HCT116 (cell line): Measurements from ENCODE around the gene TMEM60. TPM values are rescaled to one million over a fixed set of nuclear protein-coding genes. Genes with fewer than 3 reads are reported as not detected.

Experiments used
- ATAC-seq: fragments of 200-7000 bp; cut with Tn5 transposase; 2 replicates; pipeline ENCODE4 v1.9.1; 2020; ENCODE audit warnings: mild to moderate bottlenecking, moderate library complexity
- BruUV-seq: library from RNA; stranded (reverse); fragments of 400-500 nt; replicated peaks from 2 replicates; lab custom pipeline; 2021; lab: Mats Ljungman, UMichigan
- CTCF ChIA-PET: fragments of 300-600 bp; sonication (Branson Sonifier 250); formaldehyde crosslinking; loops from one replicate; lab custom pipeline; 2021; ENCODE audit warnings: antibody characterized with exemption; lab: Charles Lee
- POLR2A ChIA-PET: fragments of 300-600, 350-600 bp; sonication (Branson Sonifier 250); formaldehyde crosslinking; loops from one replicate; lab custom pipeline; 2021; ENCODE audit warnings: antibody characterized with exemption; lab: Charles Lee
- RAD21 ChIA-PET, 2 experiments: fragments of 300-600 bp; sonication (Branson Sonifier 250); formaldehyde crosslinking; loops; one replicate each; lab custom pipeline; 2023; ENCODE audit warnings: low total read pairs in 2 of 2; ENCODE audit not compliant: uncharacterized antibody in 2 of 2, unreplicated experiment in 2 of 2, low non-redundant PET in 1 of 2; lab: Charles Lee
- DNase-seq: peaks from one replicate; pipeline ENCODE4 v3.0.0-alpha.2; 2010; ENCODE audit warnings: low read depth, low spot score
- H2AFZ ChIP-seq: fragments of 200-600 bp; shearing (Covaris generic), sonication (generic); 2 replicates; pipeline ENCODE4 v1.6.1; 2017; ENCODE audit warnings: low read depth, mixed run types, mixed read lengths, antibody characterized with exemption, low read length; ENCODE audit not compliant: poor library complexity, severe bottlenecking
- H3K27ac ChIP-seq: 2 replicates; pipeline ENCODE4 v1.5.1; 2012; ENCODE audit warnings: low read depth, low read length
- H3K27me3 ChIP-seq: fragments of 200-600 bp; sonication (generic); 2 replicates; pipeline ENCODE4 v1.6.1; 2016; ENCODE audit warnings: mixed run types, low read length, mixed read lengths; ENCODE audit not compliant: insufficient read depth
- H3K36me3 ChIP-seq, 2 experiments: fragments of 200-500 bp in 1 of 2; fragments of 200-600 bp in 1 of 2; sonication (Bioruptor generic) in 1 of 2; sonication (generic) in 1 of 2; 2 replicates each; pipeline versions ENCODE4 v1.5.1 to v1.6.1; 2014 to 2016; ENCODE audit warnings: low read length in 2 of 2, inconsistent platforms in 1 of 2, mixed read lengths in 1 of 2, mixed run types in 1 of 2; ENCODE audit not compliant: insufficient read depth in 2 of 2, control insufficient read depth in 1 of 2
- H3K4me1 ChIP-seq, 2 experiments: fragments of 200-600 bp in 1 of 2; sonication (generic) in 1 of 2; 2 replicates each; pipeline versions ENCODE4 v1.5.1 to v1.6.1; 2012 to 2017; ENCODE audit warnings: low read length in 2 of 2, inconsistent platforms in 1 of 2, mild to moderate bottlenecking in 1 of 2, mixed read lengths in 1 of 2, mixed run types in 1 of 2, moderate library complexity in 1 of 2; ENCODE audit not compliant: insufficient read depth in 2 of 2, control insufficient read depth in 1 of 2
- H3K4me2 ChIP-seq: fragments of 200-600 bp; sonication (generic); 2 replicates; pipeline ENCODE4 v1.6.1; 2017; ENCODE audit warnings: mixed run types, low read length, mixed read lengths
- H3K4me3 ChIP-seq, 2 experiments: fragments of 200-600 bp in 1 of 2; sonication (generic) in 1 of 2; replicated peaks in 1 of 2; 2 replicates each; pipeline ENCODE4 v1.5.1; 2011 to 2016; ENCODE audit warnings: low read length in 2 of 2, control low read depth in 1 of 2, low read depth in 1 of 2, mild to moderate bottlenecking in 1 of 2, mixed read lengths in 1 of 2, mixed run types in 1 of 2
- H3K79me2 ChIP-seq: fragments of 200-600 bp; sonication (generic); 2 replicates; pipeline ENCODE4 v1.6.1; 2017; ENCODE audit warnings: mild to moderate bottlenecking, mixed run types, low read length, moderate library complexity, mixed read lengths; ENCODE audit not compliant: insufficient read depth
- H3K9ac ChIP-seq: fragments of 200-600 bp; sonication (generic); 2 replicates; pipeline ENCODE4 v1.6.1; 2016; ENCODE audit warnings: low read length, mixed read lengths
- H3K9me2 ChIP-seq: fragments of 200-600 bp; sonication (generic), shearing (Covaris generic); 2 replicates; pipeline ENCODE4 v1.6.1; 2017; ENCODE audit warnings: mixed run types, mild to moderate bottlenecking, moderate library complexity; ENCODE audit not compliant: insufficient read depth
- H3K9me3 ChIP-seq, 2 experiments: fragments of 200-500 bp in 1 of 2; fragments of 200-600 bp in 1 of 2; sonication (Bioruptor generic) in 1 of 2; sonication (generic) in 1 of 2; 2 replicates each; pipeline ENCODE4 v1.6.1; 2014 to 2017; ENCODE audit warnings: low read length in 2 of 2, mixed read lengths in 2 of 2, inconsistent platforms in 1 of 2, low read depth in 1 of 2, mild to moderate bottlenecking in 1 of 2, mixed run types in 1 of 2, moderate library complexity in 1 of 2; ENCODE audit not compliant: control insufficient read depth in 1 of 2, insufficient read depth in 1 of 2
- H4K20me1 ChIP-seq: fragments of 200-600 bp; sonication (generic), shearing (Covaris generic); 2 replicates; pipeline ENCODE4 v1.6.1; 2017; ENCODE audit warnings: mixed run types, mild to moderate bottlenecking, moderate library complexity; ENCODE audit not compliant: insufficient read depth
- ATF3 ChIP-seq: IDR thresholded peaks from 2 replicates; pipeline ENCODE4 v1.6.1; 2012
- CBX3 ChIP-seq: IDR thresholded peaks from 2 replicates; pipeline ENCODE4 v1.6.1; 2012; ENCODE audit warnings: low read depth
- CEBPB ChIP-seq: IDR thresholded peaks from 2 replicates; pipeline ENCODE4 v1.6.1; 2012; ENCODE audit warnings: low read depth
- EGR1 ChIP-seq: IDR thresholded peaks from 2 replicates; pipeline ENCODE4 v1.6.1; 2012; ENCODE audit warnings: low read depth
- ELF1 ChIP-seq: IDR thresholded peaks from 2 replicates; pipeline ENCODE4 v1.6.1; 2012; ENCODE audit warnings: low read depth, borderline replicate concordance
- EZH2 ChIP-seq: fragments of 200-600 bp; sonication (generic); IDR thresholded peaks from 2 replicates; pipeline ENCODE4 v1.6.1; 2017; ENCODE audit warnings: antibody characterized with exemption, mixed run types
- EZH2phosphoT487 ChIP-seq: fragments of 200-600 bp; IDR thresholded peaks from 2 replicates; pipeline ENCODE4 v1.6.1; 2018; ENCODE audit warnings: antibody characterized with exemption, borderline replicate concordance
- FOSL1 ChIP-seq: IDR thresholded peaks from 2 replicates; pipeline ENCODE4 v1.6.1; 2012; ENCODE audit warnings: low read depth
- JUND ChIP-seq: IDR thresholded peaks from 2 replicates; pipeline ENCODE4 v1.6.1; 2012
- MAX ChIP-seq: IDR thresholded peaks from 2 replicates; pipeline ENCODE4 v1.6.1; 2012
- POLR2A ChIP-seq: IDR thresholded peaks from 2 replicates; pipeline ENCODE4 v1.7.0; 2011; ENCODE audit warnings: borderline replicate concordance; ENCODE audit not compliant: insufficient read depth, insufficient read length; ENCODE audit errors: extremely low read depth
- SIN3A ChIP-seq: IDR thresholded peaks from 2 replicates; pipeline ENCODE4 v1.6.1; 2012; ENCODE audit warnings: low read depth
- SP1 ChIP-seq: IDR thresholded peaks from 2 replicates; pipeline ENCODE4 v1.6.1; 2012; ENCODE audit warnings: low read depth
- SRF ChIP-seq: IDR thresholded peaks from 2 replicates; pipeline ENCODE4 v1.6.1; 2012; ENCODE audit warnings: low read depth
- TCF7L2 ChIP-seq: IDR thresholded peaks from 2 replicates; pipeline ENCODE4 v1.7.0; 2011; ENCODE audit warnings: borderline replicate concordance, inconsistent platforms; ENCODE audit not compliant: insufficient read depth, insufficient read length; ENCODE audit errors: extremely low read depth
- YY1 ChIP-seq: IDR thresholded peaks from 2 replicates; pipeline ENCODE4 v1.6.1; 2011; ENCODE audit warnings: low read length, low read depth, moderate library complexity, mild to moderate bottlenecking; ENCODE audit not compliant: insufficient replicate concordance; ENCODE audit errors: extremely low read depth
- ZBTB33 ChIP-seq: IDR thresholded peaks from 2 replicates; pipeline ENCODE4 v1.6.1; 2011; ENCODE audit warnings: mild to moderate bottlenecking, low read length, moderate library complexity; ENCODE audit not compliant: insufficient replicate concordance; ENCODE audit errors: extremely low read depth
- ZNF274 ChIP-seq: fragments of 200-500 bp; sonication (Bioruptor generic); IDR thresholded peaks from 2 replicates; pipeline ENCODE4 v1.6.1; 2014; ENCODE audit warnings: mild to moderate bottlenecking, low read depth, low read length, inconsistent platforms
- intact Hi-C: fragments of 100-400 bp; cut with micrococcal nuclease; formaldehyde crosslinking; loops from 2 replicates; pipeline ENCODE4 v1.10.0; 2022
- total RNA-seq: library from RNA; stranded (reverse); gene quantifications from one replicate; pipeline ENCODE4 v1.2.1, GENCODE V29; 2021; ENCODE audit not compliant: unreplicated experiment

The TMEM60 gene
- total RNA-seq, 1 experiment from 2014 or later: 10.3 TPM

GRCh38 chr7:77825131-77825530 lies 26.9 kb upstream of the TMEM60 start (continued):
- TF ChIP-seq CEBPB (no peak), EGR1 (no peak), ELF1 (no peak), ATF3 (no peak)

GRCh38 chr7:77824636-77825035 lies 26.4 kb upstream of the TMEM60 start:
- TF ChIP-seq POLR2A (no peak), EGR1 (no peak), CBX3 (no peak), SP1 (no peak), EZH2phosphoT487 (no peak), EZH2 (no peak), ZNF274 (no peak), ELF1 (no peak)
- H3K9ac ChIP-seq: no peak overlapping the region
- H4K20me1 ChIP-seq: no peaks in the 10 kb centered on the region
- H3K4me3 ChIP-seq: no peak overlapping the region
- intact Hi-C loops: no loop called here
- POLR2A ChIA-PET: no interaction called here
- no peak for DNase-seq
- H2AFZ ChIP-seq: no peak overlapping the region
- H3K79me2 ChIP-seq: peaks cover 28% of the 10 kb centered on the region
- no TSS peak for BruUV-seq
- no peaks in the 10 kb centered on the region for H3K9me2 ChIP-seq
- no peaks in the 10 kb centered on the region for H3K36me3 ChIP-seq
- RAD21 ChIA-PET: no interaction called here
- H3K9me3 ChIP-seq: peaks cover 9 to 15% of the 10 kb centered on the region in 2 experiments; a peak in 3 of 4 replicates
- H3K4me2 ChIP-seq: no peak overlapping the region
- ATAC-seq: no peak
- H3K4me1 ChIP-seq: no peaks in the 10 kb centered on the region
- CTCF ChIA-PET: no interaction called here
- no peak overlapping the region for H3K27ac ChIP-seq
- H3K27me3 ChIP-seq: no peaks in the 10 kb centered on the region

GRCh38 chr7:77823787-77824186 lies 25.6 kb upstream of the TMEM60 start:
- H3K9me2 ChIP-seq: no peaks in the 10 kb centered on the region
- H3K4me3 ChIP-seq: no peak overlapping the region
- peaks cover 36% of the 10 kb centered on the region for H3K79me2 ChIP-seq
- no peak overlapping the region for H2AFZ ChIP-seq
- H3K36me3 ChIP-seq: no peaks in the 10 kb centered on the region
- POLR2A ChIA-PET: no interaction called here
- no peaks in the 10 kb centered on the region for H4K20me1 ChIP-seq
- H3K27me3 ChIP-seq: no peaks in the 10 kb centered on the region
- ATAC-seq: no peak
- RAD21 ChIA-PET: no interaction called here
- no peak overlapping the region for H3K9ac ChIP-seq
- CTCF ChIA-PET: no interaction called here
- no peak overlapping the region for H3K27ac ChIP-seq
- no peaks in the 10 kb centered on the region for H3K4me1 ChIP-seq
- H3K4me2 ChIP-seq: no peak overlapping the region
- DNase-seq: no peak
- no TSS peak for BruUV-seq
- intact Hi-C loops: no loop called here
- peaks cover 9 to 15% of the 10 kb centered on the region in 2 experiments; a peak in 3 of 4 replicates for H3K9me3 ChIP-seq
- TF ChIP-seq SRF (no peak), EZH2 (no peak), JUND (no peak), TCF7L2 (no peak), POLR2A (no peak), FOSL1 (no peak), MAX (no peak), SIN3A (no peak), ZBTB33 (no peak), SP1 (no peak), YY1 (no peak), ELF1 (no peak)
